Testis (tissue), 2 donors: ENCODE measurements around the gene DGCR8.

ENCODE experiments used
- CTCF ChIP-seq, 3 experiments: fragments of 450-650 bp in 2 of 3; fragments of 200-600 bp in 1 of 3; sonication (generic) in 1 of 3; IDR thresholded peaks; one replicate each; pipeline ENCODE4 v1.5.1; 2016 to 2019; ENCODE audit warnings: antibody characterized with exemption in 3 of 3, mild to moderate bottlenecking in 2 of 3, moderate library complexity in 1 of 3
- POLR2A ChIP-seq: fragments of 450-650 bp; IDR thresholded peaks from one replicate; pipeline ENCODE4 v1.6.1; 2017; ENCODE audit warnings: antibody characterized with exemption, mild to moderate bottlenecking, moderate library complexity

- TF ChIP-seq CTCF (IDR thresholded peaks at IDR 0.05) (no peak), POLR2A (no peak)
Observed at GRCh38 chr22:20044495-20045151, 35.4 kb upstream of the DGCR8 start.
